PC-3 (cell line): Measurements from ENCODE around the gene CDK14.
"Not testable (repeated sequence)": the region's sequence is repeated elsewhere in the genome, so short reads cannot be mapped to it uniquely, and the experiment has no call there.

Experiments used
- EZH2phosphoT487 ChIP-seq: fragments of 300-600 bp; sonication (generic); IDR thresholded peaks from 2 replicates; pipeline ENCODE4 v1.6.1; 2018; ENCODE audit warnings: mild to moderate bottlenecking, antibody characterized with exemption, low read length, borderline replicate concordance
- TF ChIP-seq, protein P1 (sequence below): fragments of 300-600 bp; sonication (generic); conservative IDR thresholded peaks from 2 replicates; pipeline ENCODE4 v1.5.1; 2017; ENCODE audit warnings: antibody characterized with exemption, low read depth, mild to moderate bottlenecking, low read length

DNA sequence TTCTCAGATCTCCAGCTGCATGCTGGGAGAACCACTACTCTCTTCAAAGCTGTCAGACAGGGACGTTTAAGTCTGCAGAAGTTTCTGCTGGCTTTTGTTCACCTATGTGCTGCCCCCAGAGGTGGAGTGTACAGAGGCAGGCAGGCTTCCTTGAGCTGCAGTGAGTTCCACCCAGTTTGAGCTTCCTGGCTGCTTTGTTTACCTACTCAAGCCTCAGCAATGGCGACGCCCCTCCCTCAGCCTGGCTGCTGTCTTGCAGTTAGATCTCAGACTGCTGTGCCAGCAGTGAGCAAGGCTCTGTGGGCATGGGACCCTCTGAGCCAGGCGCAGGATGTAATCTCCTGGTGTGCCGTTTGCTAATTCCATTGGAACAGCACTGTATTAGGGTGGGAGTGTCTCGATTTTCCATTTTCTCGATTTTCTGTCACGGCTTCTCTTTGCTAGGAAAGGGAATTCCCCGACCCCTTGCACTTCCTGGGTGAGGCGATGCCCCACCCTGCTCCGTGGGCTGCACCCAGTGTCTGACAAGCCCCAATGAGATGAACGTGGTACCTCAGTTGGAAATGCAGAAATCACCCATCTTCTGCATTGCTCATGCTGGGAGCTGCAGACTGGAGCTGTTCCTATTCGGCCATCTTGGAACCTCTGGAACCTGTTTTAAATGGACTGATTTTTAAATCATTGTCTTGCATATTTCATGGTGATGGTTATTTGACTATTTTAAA, 332.7 kb downstream of the CDK14 start:
- TF ChIP-seq, protein P1, sequence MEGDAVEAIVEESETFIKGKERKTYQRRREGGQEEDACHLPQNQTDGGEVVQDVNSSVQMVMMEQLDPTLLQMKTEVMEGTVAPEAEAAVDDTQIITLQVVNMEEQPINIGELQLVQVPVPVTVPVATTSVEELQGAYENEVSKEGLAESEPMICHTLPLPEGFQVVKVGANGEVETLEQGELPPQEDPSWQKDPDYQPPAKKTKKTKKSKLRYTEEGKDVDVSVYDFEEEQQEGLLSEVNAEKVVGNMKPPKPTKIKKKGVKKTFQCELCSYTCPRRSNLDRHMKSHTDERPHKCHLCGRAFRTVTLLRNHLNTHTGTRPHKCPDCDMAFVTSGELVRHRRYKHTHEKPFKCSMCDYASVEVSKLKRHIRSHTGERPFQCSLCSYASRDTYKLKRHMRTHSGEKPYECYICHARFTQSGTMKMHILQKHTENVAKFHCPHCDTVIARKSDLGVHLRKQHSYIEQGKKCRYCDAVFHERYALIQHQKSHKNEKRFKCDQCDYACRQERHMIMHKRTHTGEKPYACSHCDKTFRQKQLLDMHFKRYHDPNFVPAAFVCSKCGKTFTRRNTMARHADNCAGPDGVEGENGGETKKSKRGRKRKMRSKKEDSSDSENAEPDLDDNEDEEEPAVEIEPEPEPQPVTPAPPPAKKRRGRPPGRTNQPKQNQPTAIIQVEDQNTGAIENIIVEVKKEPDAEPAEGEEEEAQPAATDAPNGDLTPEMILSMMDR: not testable (repeated sequence)
- TF ChIP-seq EZH2phosphoT487: not testable (repeated sequence)
